ENCODE data around the gene ENKD1. TPM values are rescaled to one million over a fixed set of nuclear protein-coding genes. Genes with fewer than 3 reads are reported as not detected.

ENKD1 gene
- total RNA-seq, 4 donors from 2014 or later: 14.5 to 21.2 (median 17.5) TPM

- DNase-seq (ENCODE audit: low spot score in 2 of 2): no peak
- no peak overlapping the region for H3K4me3 ChIP-seq (ENCODE audit: low read depth, poor library complexity, severe bottlenecking)
- intact Hi-C loops (cut with DNase I; ENCODE audit: low total_unique reads): no loop called here
- WGBS, 2 donors: 22% methylated on average over 2 of the region's 59 CpGs; no CpG with 5 or more reads in 1 of the 2 donors
- TF ChIP-seq POLR2A (IDR thresholded peaks at IDR 0.05): no peak
- TF ChIP-seq CTCF (IDR thresholded peaks at IDR 0.05): no peak
Observed at GRCh38 chr16:67652578-67653127, 13.9 kb downstream of the ENKD1 start.

GRCh38 chr16:67651847-67652246 lies 14.7 kb downstream of the ENKD1 start:
- TF ChIP-seq CTCF (IDR thresholded peaks at IDR 0.05) (no peak), POLR2A (IDR thresholded peaks at IDR 0.05) (no peak)
- no peak overlapping the region for H3K4me3 ChIP-seq (ENCODE audit: low read depth, poor library complexity, severe bottlenecking)
- intact Hi-C loops (cut with DNase I; ENCODE audit: low total_unique reads): no loop called here
- 85 to 100% methylated on average over 1 to 4 of the region's 4 CpGs for WGBS, 2 donors
- no peak for DNase-seq (ENCODE audit: low spot score in 2 of 2)

GRCh38 chr16:67651039-67651438 lies 15.5 kb downstream of the ENKD1 start:
- no peak for DNase-seq (ENCODE audit: low spot score in 2 of 2)
- 72 to 90% methylated on average over 5 to 7 of the region's 7 CpGs for WGBS, 2 donors
- no peak overlapping the region for H3K4me3 ChIP-seq (ENCODE audit: low read depth, poor library complexity, severe bottlenecking)
- intact Hi-C loops (cut with DNase I; ENCODE audit: low total_unique reads): no loop called here
- TF ChIP-seq POLR2A (IDR thresholded peaks at IDR 0.05) (no peak), CTCF (IDR thresholded peaks at IDR 0.05) (no peak)

GRCh38 chr16:67650023-67650422 lies 16.5 kb downstream of the ENKD1 start:
- TF ChIP-seq POLR2A (IDR thresholded peaks at IDR 0.05) (no peak), CTCF (IDR thresholded peaks at IDR 0.05) (no peak)
- no peak for DNase-seq (ENCODE audit: low spot score in 2 of 2)
- 58 to 64% methylated on average over 8 of the region's 8 CpGs for WGBS, 2 donors
- no peak overlapping the region for H3K4me3 ChIP-seq (ENCODE audit: low read depth, poor library complexity, severe bottlenecking)
- intact Hi-C loops (cut with DNase I; ENCODE audit: low total_unique reads): no loop called here

GRCh38 chr16:67649494-67649931 lies 17.0 kb downstream of the ENKD1 start:
- intact Hi-C loops (cut with DNase I; ENCODE audit: low total_unique reads): no loop called here
- TF ChIP-seq POLR2A (IDR thresholded peaks at IDR 0.05) (no peak), CTCF (IDR thresholded peaks at IDR 0.05) (no peak)
- H3K4me3 ChIP-seq (ENCODE audit: low read depth, poor library complexity, severe bottlenecking): no peak overlapping the region
- DNase-seq (ENCODE audit: low spot score in 2 of 2): no peak
- 21 to 24% methylated on average over 27 to 34 of the region's 34 CpGs for WGBS, 2 donors

Measured in lower leg skin (tissue), 4 donors.